K562 (cell line): ENCODE results near the gene SLC40A1.

Experiments
- RCOR1 ChIP-seq, 2 experiments: IDR thresholded peaks; 2 replicates each; pipeline ENCODE4 v1.6.1; 2012; ENCODE audit warnings: low read depth in 2 of 2, low read length in 2 of 2, borderline replicate concordance in 1 of 2, improper control_type of control experiment in 1 of 2
- TF ChIP-seq, protein P1 (sequence below), 3 experiments: IDR thresholded peaks in 2 of 3; conservative IDR thresholded peaks in 1 of 3; 2 replicates each; pipeline ENCODE4 v1.5.1; 2011 to 2012; ENCODE audit warnings: low read length in 3 of 3, mild to moderate bottlenecking in 3 of 3, control low read depth in 2 of 3, improper control_type of control experiment in 1 of 3, inconsistent platforms in 1 of 3, low read depth in 1 of 3, mixed read lengths in 1 of 3, moderate library complexity in 1 of 3; ENCODE audit not compliant: insufficient read depth in 2 of 3

GRCh38 chr2:189579585-189580186, 900 bp downstream of the SLC40A1 start:
- no peak for TF ChIP-seq RCOR1 (IDR thresholded peaks at IDR 0.05; ENCODE audit: borderline replicate concordance in 1 of 2, low read depth in 2 of 2, low read length in 2 of 2)
- TF ChIP-seq, protein P1, sequence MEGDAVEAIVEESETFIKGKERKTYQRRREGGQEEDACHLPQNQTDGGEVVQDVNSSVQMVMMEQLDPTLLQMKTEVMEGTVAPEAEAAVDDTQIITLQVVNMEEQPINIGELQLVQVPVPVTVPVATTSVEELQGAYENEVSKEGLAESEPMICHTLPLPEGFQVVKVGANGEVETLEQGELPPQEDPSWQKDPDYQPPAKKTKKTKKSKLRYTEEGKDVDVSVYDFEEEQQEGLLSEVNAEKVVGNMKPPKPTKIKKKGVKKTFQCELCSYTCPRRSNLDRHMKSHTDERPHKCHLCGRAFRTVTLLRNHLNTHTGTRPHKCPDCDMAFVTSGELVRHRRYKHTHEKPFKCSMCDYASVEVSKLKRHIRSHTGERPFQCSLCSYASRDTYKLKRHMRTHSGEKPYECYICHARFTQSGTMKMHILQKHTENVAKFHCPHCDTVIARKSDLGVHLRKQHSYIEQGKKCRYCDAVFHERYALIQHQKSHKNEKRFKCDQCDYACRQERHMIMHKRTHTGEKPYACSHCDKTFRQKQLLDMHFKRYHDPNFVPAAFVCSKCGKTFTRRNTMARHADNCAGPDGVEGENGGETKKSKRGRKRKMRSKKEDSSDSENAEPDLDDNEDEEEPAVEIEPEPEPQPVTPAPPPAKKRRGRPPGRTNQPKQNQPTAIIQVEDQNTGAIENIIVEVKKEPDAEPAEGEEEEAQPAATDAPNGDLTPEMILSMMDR (IDR thresholded peaks at IDR 0.05 in 2 of 3, conservative IDR thresholded peaks at IDR 0.05 in 1 of 3; ENCODE audit: insufficient read depth in 2 of 3, low read depth in 1 of 3, low read length in 3 of 3): no peak
